Body of pancreas (tissue), 4 donors: ENCODE data around the gene TRIP11.

ENCODE experiments used
- POLR2A ChIP-seq, 3 donors: fragments of 450-650 bp; IDR thresholded peaks; one replicate each; pipeline ENCODE4 v1.6.1; 2016; ENCODE audit warnings: antibody characterized with exemption in 3 of 3, mild to moderate bottlenecking in 2 of 3
- TF ChIP-seq, protein P1 (sequence below), 7 experiments: fragments of 450-650 bp in 4 of 7; fragments of 200-600 bp in 3 of 7; sonication (generic) in 3 of 7; IDR thresholded peaks; one replicate each; pipeline ENCODE4 v1.5.1; 2016 to 2019; ENCODE audit warnings: antibody characterized with exemption in 7 of 7

DNA sequence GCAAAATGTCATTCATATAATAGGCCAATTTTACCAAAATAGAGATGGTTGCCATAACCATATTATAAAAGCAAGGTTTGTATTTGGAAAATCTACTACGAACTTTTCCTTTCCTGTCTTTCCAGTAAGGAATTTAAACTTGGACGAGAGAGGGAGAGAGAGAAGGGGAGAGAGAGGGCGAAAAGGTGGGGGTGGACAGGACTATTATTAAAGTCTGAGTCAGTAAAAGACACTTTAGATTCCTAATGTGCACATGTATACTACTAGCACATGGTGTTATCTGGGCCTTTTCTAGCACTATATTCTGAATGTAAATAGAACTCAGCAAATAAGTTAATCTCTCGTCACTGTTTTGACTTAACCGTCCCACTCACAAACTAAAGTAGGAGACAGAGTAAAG lies 62.0 kb downstream of the TRIP11 start:
- TF ChIP-seq, protein P1, sequence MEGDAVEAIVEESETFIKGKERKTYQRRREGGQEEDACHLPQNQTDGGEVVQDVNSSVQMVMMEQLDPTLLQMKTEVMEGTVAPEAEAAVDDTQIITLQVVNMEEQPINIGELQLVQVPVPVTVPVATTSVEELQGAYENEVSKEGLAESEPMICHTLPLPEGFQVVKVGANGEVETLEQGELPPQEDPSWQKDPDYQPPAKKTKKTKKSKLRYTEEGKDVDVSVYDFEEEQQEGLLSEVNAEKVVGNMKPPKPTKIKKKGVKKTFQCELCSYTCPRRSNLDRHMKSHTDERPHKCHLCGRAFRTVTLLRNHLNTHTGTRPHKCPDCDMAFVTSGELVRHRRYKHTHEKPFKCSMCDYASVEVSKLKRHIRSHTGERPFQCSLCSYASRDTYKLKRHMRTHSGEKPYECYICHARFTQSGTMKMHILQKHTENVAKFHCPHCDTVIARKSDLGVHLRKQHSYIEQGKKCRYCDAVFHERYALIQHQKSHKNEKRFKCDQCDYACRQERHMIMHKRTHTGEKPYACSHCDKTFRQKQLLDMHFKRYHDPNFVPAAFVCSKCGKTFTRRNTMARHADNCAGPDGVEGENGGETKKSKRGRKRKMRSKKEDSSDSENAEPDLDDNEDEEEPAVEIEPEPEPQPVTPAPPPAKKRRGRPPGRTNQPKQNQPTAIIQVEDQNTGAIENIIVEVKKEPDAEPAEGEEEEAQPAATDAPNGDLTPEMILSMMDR (IDR thresholded peaks at IDR 0.05): no peak
- no peak for TF ChIP-seq POLR2A (IDR thresholded peaks at IDR 0.05)
